ENCODE measurements around the gene OR11G2. TPM values are rescaled to one million over a fixed set of nuclear protein-coding genes. Genes with fewer than 3 reads are reported as not detected.
"Not testable (repeated sequence)": the region's sequence is repeated elsewhere in the genome, so short reads cannot be mapped to it uniquely, and the experiment has no call there.

Gene OR11G2
- total RNA-seq, 1 experiment from 2014 or later: not detected

DNA sequence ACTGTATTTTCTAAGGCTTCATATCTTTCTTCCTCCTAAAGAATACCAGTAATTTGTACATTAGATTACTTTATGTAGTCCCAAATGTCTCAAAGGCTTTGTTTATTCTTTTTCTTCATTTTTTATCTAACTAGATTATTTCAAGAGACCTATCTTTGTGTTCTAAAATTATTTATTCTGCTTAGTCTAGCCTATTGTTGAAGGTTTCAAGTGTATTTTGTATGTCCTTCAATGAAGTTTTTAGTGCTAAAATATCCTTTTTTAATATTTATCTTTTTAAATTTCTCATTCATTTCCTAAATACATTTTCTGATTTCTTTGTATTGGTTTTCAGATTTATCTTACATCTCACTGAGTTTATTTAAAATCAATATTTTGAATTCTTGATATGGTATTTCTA is 26.2 kb upstream of the OR11G2 start:
- H2AFZ ChIP-seq: no peak overlapping the region
- intact Hi-C loops (cut with micrococcal nuclease; ENCODE audit: unreplicated experiment): no loop called here
- no peaks in the 10 kb centered on the region for H3K4me1 ChIP-seq (replicated peaks; ENCODE audit: insufficient read depth)
- no peaks in the 10 kb centered on the region for H3K36me3 ChIP-seq (ENCODE audit: low read depth)
- H3K4me2 ChIP-seq: no peak overlapping the region
- no peak overlapping the region for H3K27ac ChIP-seq
- no peaks in the 10 kb centered on the region for H3F3A ChIP-seq (ENCODE audit: insufficient read depth, low read depth)
- H3K4me3 ChIP-seq: no peak overlapping the region
- ChIA-PET POLR2A (ENCODE audit: unreplicated experiment) (no interaction called here), CTCF (no interaction called here)
- H3K9me2 ChIP-seq (ENCODE audit: insufficient read depth): no peaks in the 10 kb centered on the region
- DNase-seq: no peak
- TF ChIP-seq EZH2 (IDR thresholded peaks at IDR 0.05; ENCODE audit: low read depth): no peak
- TF ChIP-seq, protein P1, sequence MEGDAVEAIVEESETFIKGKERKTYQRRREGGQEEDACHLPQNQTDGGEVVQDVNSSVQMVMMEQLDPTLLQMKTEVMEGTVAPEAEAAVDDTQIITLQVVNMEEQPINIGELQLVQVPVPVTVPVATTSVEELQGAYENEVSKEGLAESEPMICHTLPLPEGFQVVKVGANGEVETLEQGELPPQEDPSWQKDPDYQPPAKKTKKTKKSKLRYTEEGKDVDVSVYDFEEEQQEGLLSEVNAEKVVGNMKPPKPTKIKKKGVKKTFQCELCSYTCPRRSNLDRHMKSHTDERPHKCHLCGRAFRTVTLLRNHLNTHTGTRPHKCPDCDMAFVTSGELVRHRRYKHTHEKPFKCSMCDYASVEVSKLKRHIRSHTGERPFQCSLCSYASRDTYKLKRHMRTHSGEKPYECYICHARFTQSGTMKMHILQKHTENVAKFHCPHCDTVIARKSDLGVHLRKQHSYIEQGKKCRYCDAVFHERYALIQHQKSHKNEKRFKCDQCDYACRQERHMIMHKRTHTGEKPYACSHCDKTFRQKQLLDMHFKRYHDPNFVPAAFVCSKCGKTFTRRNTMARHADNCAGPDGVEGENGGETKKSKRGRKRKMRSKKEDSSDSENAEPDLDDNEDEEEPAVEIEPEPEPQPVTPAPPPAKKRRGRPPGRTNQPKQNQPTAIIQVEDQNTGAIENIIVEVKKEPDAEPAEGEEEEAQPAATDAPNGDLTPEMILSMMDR (conservative IDR thresholded peaks at IDR 0.05): no peak
- H3K27me3 ChIP-seq (ENCODE audit: insufficient read depth, low read depth): no peaks in the 10 kb centered on the region
- BruUV-seq (replicated peaks): no TSS peak
- H3K79me2 ChIP-seq (ENCODE audit: low read depth): no peaks in the 10 kb centered on the region
- no peaks in the 10 kb centered on the region for H4K20me1 ChIP-seq (ENCODE audit: insufficient read depth)
- H3K9me3 ChIP-seq (ENCODE audit: insufficient read depth, low read depth): no peaks in the 10 kb centered on the region

DNA sequence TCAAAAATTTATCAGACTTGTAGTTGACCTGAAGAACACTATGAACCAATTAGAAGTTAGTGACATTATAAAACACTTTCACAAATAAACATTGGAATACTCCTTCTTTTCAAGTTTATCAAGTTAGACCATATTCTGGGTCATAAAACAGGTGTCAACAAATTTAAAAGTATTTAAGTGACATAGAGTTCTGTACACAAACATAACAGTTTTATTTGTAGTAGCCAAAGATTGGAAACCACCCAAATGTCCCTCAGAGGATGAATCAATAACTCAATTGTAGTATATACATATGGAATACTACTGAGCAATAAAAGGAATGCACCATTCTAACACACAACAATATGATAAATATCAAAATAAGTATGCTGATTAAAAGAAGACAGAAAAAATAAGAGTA is 23.6 kb upstream of the OR11G2 start:
- POLR2A ChIA-PET (ENCODE audit: unreplicated experiment): no interaction called here
- Histone ChIP-seq H3K4me2 (no peak overlapping the region), H3K36me3 (ENCODE audit: low read depth) (no peaks in the 10 kb centered on the region), H4K20me1 (ENCODE audit: insufficient read depth) (no peaks in the 10 kb centered on the region), H3K4me1 (replicated peaks; ENCODE audit: insufficient read depth) (no peaks in the 10 kb centered on the region), H2AFZ (no peak overlapping the region), H3K27ac (no peak overlapping the region), H3K4me3 (no peak overlapping the region), H3K9me3 (ENCODE audit: insufficient read depth, low read depth) (no peaks in the 10 kb centered on the region), H3K79me2 (ENCODE audit: low read depth) (no peaks in the 10 kb centered on the region), H3K9me2 (ENCODE audit: insufficient read depth) (no peaks in the 10 kb centered on the region), H3K27me3 (ENCODE audit: insufficient read depth, low read depth) (no peaks in the 10 kb centered on the region), H3F3A (ENCODE audit: insufficient read depth, low read depth) (no peaks in the 10 kb centered on the region)
- no TSS peak for BruUV-seq (replicated peaks)
- CTCF ChIA-PET: no interaction called here
- intact Hi-C loops (cut with micrococcal nuclease; ENCODE audit: unreplicated experiment): no loop called here
- no peak for DNase-seq
- no peak for TF ChIP-seq EZH2 (IDR thresholded peaks at IDR 0.05; ENCODE audit: low read depth)
- TF ChIP-seq, protein P1 (conservative IDR thresholded peaks at IDR 0.05): no peak

DNA sequence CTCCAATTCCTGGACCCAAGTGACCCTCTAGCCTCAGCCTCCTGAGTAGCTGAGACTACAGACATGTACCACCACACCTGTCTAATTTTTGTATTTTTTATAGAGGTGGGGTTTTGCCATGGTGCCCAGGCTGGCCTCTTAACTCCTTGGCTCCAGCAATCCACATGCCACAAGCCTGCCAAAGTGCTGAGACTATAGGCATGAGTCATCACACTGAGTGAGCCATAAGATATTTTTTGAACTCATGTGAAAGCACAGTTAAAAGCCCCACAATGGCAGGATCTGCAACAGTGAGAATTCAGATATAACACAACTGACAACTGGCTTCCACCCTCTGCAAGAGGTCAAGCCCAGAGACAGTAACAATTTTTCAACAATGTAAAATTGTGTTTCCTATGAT is 20.8 kb upstream of the OR11G2 start:
- H3K9me2 ChIP-seq (ENCODE audit: insufficient read depth); H3K27me3 ChIP-seq (ENCODE audit: insufficient read depth, low read depth); H3F3A ChIP-seq (ENCODE audit: insufficient read depth, low read depth); H2AFZ ChIP-seq; H3K79me2 ChIP-seq (ENCODE audit: low read depth); intact Hi-C loops (cut with micrococcal nuclease; ENCODE audit: unreplicated experiment); POLR2A ChIA-PET (ENCODE audit: unreplicated experiment); BruUV-seq (replicated peaks); H3K27ac ChIP-seq; H4K20me1 ChIP-seq (ENCODE audit: insufficient read depth); CTCF ChIA-PET; DNase-seq; H3K9me3 ChIP-seq (ENCODE audit: insufficient read depth, low read depth); H3K36me3 ChIP-seq (ENCODE audit: low read depth); H3K4me2 ChIP-seq; H3K4me3 ChIP-seq; H3K4me1 ChIP-seq (replicated peaks; ENCODE audit: insufficient read depth): not testable (repeated sequence)

DNA sequence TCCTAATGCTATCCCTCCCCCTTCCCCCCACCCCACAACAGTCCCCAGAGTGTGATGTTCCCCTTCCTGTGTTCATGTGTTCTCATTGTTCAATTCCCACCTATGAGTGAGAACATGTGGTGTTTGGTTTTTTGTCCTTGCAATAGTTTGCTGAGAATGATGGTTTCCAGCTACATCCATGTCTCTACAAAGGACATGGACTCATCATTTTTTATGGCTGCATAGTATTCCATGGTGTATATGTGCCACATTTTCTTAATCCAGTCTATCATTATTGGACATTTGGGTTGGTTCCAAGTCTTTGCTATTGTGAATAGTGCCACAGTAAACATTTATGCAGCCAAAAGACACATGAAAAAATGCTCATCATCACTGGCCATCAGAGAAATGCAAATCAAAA is 16.5 kb upstream of the OR11G2 start:
- H2AFZ ChIP-seq; H3K36me3 ChIP-seq (ENCODE audit: low read depth); H3K9me2 ChIP-seq (ENCODE audit: insufficient read depth); POLR2A ChIA-PET (ENCODE audit: unreplicated experiment); H3K79me2 ChIP-seq (ENCODE audit: low read depth); H4K20me1 ChIP-seq (ENCODE audit: insufficient read depth); H3K27me3 ChIP-seq (ENCODE audit: insufficient read depth, low read depth); BruUV-seq (replicated peaks); CTCF ChIA-PET; H3F3A ChIP-seq (ENCODE audit: insufficient read depth, low read depth); H3K9me3 ChIP-seq (ENCODE audit: insufficient read depth, low read depth); H3K4me1 ChIP-seq (replicated peaks; ENCODE audit: insufficient read depth); intact Hi-C loops (cut with micrococcal nuclease; ENCODE audit: unreplicated experiment); DNase-seq; H3K4me3 ChIP-seq; H3K27ac ChIP-seq; H3K4me2 ChIP-seq: not testable (repeated sequence)
